Skeletal muscle satellite cell (primary cell): ENCODE results near the gene CELF2.

Source experiments
- H3K27me3 ChIP-seq: 2 replicates; pipeline ENCODE4 v1.7.0; 2013; ENCODE audit warnings: low read length; ENCODE audit not compliant: control insufficient read depth, insufficient read depth
- H3K36me3 ChIP-seq: 2 replicates; pipeline ENCODE4 v1.7.0; 2013; ENCODE audit warnings: mild to moderate bottlenecking, control low read depth, low read length; ENCODE audit not compliant: insufficient read depth
- H3K4me1 ChIP-seq: 2 replicates; pipeline ENCODE4 v1.7.0; 2013; ENCODE audit warnings: low read length; ENCODE audit not compliant: control insufficient read depth, insufficient read depth
- H3K4me2 ChIP-seq: 2 replicates; pipeline ENCODE4 v1.7.0; 2013; ENCODE audit warnings: mild to moderate bottlenecking, low read length
- H3K4me3 ChIP-seq: 2 replicates; pipeline ENCODE4 v1.7.0; 2013; ENCODE audit warnings: low read length
- H3K9ac ChIP-seq: 2 replicates; pipeline ENCODE4 v1.7.0; 2013; ENCODE audit warnings: mild to moderate bottlenecking, low read depth, low read length, moderate library complexity
- H3K9me3 ChIP-seq: replicated peaks from 2 replicates; pipeline ENCODE4 v1.7.0; 2013; ENCODE audit warnings: mild to moderate bottlenecking, control low read depth, low read length

CELF2 gene

DNA sequence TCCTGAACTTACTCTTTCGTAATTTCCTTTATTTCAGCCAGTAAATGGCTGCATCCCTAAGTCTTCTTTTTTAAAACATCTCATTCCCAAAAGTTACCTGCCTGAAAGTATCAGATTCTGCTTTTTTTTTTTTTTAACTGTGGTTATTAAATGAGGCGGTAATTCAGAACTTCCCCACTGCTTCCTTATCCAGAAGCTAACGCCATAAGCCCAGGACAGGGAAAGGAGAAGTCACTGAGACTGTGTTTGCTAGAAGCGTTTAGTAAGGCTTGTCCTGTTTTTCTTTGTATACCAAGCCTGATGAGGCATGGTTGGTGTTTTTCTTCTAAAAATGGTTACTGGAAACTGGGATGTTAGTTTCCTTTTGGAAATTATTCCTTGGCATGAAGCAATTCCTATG is 197.8 kb downstream of the CELF2 start:
- no peaks in the 10 kb centered on the region for H3K27me3 ChIP-seq
- no peaks in the 10 kb centered on the region for H3K9me3 ChIP-seq
- peaks cover 2% of the 10 kb centered on the region for H3K36me3 ChIP-seq
- H3K4me1 ChIP-seq: peaks cover 3% of the 10 kb centered on the region
- no peak overlapping the region for H3K4me3 ChIP-seq
- no peak overlapping the region for H3K4me2 ChIP-seq
- H3K9ac ChIP-seq: no peak overlapping the region

DNA sequence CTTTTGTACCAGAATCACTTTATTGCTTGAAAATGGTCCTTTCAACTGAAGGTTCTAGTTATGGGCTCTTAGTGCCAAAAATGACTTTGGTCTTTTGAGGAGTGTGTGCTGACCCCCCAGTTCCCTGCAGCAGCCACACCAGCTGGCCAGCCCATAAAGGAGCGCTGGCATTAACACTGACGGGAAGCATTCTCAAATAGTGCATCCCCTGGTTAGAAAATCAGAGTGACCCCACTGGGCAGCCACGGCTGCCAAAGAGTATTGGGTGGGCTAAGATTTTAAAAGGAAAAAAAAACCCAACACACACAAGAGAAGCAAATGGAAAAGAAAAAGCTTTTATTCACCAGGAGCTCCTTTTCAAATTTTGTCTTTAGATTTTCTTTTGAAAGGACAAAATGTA is 199.8 kb downstream of the CELF2 start:
- H3K4me3 ChIP-seq: no peak overlapping the region
- H3K9ac ChIP-seq: no peak overlapping the region
- H3K9me3 ChIP-seq: no peaks in the 10 kb centered on the region
- no peaks in the 10 kb centered on the region for H3K27me3 ChIP-seq
- H3K36me3 ChIP-seq: peaks cover 2% of the 10 kb centered on the region
- H3K4me2 ChIP-seq: no peak overlapping the region
- H3K4me1 ChIP-seq: no peaks in the 10 kb centered on the region

DNA sequence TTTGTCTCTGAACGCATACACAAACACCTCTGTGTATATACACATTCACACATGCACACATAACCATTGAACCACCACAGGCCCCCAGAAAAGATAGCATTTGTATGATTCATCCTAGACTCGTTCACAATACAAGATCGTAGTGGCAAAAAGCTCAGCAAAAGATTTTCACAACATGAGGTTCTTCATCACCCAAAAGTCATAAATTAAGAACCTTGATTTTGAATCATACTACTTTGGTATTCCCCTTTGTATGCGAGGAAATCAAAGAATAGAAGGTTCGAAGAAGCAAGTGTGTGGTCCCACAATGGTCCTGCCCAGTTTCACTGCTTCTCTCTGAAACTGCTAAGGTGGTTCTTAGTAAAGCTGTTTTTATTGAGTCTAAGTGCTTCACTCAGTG is 200.7 kb downstream of the CELF2 start:
- Histone ChIP-seq H3K4me3 (no peak overlapping the region), H3K4me2 (no peak overlapping the region), H3K27me3 (no peaks in the 10 kb centered on the region), H3K9ac (no peak overlapping the region), H3K4me1 (no peaks in the 10 kb centered on the region), H3K9me3 (no peaks in the 10 kb centered on the region), H3K36me3 (peaks cover 2% of the 10 kb centered on the region)

DNA sequence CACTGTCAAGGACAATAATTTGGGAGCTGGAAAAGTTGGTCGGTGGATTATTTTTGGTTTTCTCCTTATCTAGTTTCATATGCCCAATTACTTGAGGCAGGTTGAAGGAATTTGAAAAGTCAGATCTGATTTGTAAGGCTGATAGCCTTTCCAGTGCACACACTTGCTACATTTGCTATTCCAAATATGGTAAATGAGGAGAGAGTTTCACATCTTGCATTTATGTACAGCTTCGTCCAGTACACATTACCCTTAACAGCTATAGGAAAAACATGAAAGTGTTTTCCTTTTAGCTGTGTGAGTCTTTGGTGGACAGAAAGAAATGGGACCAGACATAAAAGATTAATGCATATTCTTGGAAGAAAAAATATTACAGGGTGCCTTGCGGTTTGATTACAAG is 201.8 kb downstream of the CELF2 start:
- Histone ChIP-seq H3K9ac (no peak overlapping the region), H3K4me1 (no peaks in the 10 kb centered on the region), H3K9me3 (no peaks in the 10 kb centered on the region), H3K27me3 (no peaks in the 10 kb centered on the region), H3K4me2 (no peak overlapping the region), H3K36me3 (peaks cover 2% of the 10 kb centered on the region), H3K4me3 (no peak overlapping the region)

DNA sequence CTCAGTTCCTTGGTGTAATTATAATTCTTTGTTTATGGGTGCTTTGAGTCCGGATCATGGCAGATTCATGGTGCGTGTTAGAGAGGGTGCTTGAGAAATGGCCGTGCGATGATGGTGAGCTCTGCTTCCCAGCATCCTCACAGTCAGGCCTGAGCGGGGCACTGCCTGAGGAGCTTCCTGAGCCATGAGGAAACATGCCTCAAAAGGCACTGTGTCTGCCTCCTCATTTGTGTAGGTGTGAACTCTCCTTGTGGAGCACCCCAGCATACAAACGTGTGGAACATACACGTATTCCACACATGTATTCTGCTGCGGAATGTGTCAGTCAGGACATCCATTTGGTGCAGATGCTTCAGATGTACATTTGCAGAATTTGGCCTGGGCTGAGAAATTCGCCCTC is 205.4 kb downstream of the CELF2 start:
- Histone ChIP-seq H3K36me3 (no peaks in the 10 kb centered on the region), H3K4me1 (no peaks in the 10 kb centered on the region), H3K4me3 (no peak overlapping the region), H3K9me3 (no peaks in the 10 kb centered on the region), H3K4me2 (no peak overlapping the region), H3K9ac (no peak overlapping the region), H3K27me3 (no peaks in the 10 kb centered on the region)

DNA sequence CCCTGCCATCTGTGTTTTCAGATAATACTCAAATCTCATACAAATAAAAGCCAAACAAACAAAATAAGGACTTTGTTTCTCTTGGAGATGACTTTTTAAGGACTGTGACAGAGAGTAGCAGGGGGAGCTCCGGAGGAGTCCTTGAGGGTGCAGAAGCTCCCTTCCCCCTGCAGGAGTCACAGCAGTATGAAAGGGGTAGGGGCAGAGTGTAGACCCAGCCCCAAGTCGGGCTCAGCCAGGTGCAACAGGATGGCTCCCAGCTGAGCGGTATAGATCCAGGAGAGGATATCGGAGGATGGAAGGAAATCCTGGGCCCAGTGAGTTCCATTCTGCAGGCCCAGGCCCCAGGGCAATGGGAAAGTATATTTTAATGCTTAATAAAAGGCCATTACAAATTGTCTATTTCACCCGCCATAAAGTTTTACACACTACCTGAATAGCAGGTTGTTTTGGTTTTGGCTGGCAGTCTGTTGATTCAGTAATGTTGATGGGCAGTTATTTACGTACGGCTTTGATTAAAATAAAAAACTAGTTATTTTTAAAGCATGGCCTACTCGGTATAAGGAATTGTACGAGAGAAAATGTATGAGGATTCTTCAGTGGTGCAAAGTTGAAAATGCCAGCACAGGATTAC is 206.0 kb downstream of the CELF2 start:
- H3K27me3 ChIP-seq: no peaks in the 10 kb centered on the region
- H3K36me3 ChIP-seq: no peaks in the 10 kb centered on the region
- no peak overlapping the region for H3K4me2 ChIP-seq
- no peaks in the 10 kb centered on the region for H3K9me3 ChIP-seq
- H3K9ac ChIP-seq: no peak overlapping the region
- no peaks in the 10 kb centered on the region for H3K4me1 ChIP-seq
- H3K4me3 ChIP-seq: no peak overlapping the region

DNA sequence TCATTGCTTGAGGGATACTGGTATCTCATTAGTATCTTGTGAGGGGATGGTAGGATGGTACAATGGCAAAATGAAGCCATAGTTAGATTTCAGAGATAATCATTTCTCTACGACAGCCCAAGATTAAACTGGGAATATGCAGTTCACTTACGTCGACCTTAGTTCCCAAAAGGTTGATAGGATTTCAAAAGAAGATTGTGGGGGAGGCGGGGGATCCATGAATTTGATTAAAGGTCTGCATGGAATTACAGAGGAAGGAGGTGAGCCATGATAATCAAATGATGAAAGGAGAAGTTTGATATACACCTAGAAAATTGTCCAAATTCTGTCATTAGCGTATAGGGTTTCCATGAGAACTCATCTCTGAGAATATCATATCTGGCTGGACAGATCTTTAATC is 206.6 kb downstream of the CELF2 start:
- no peaks in the 10 kb centered on the region for H3K36me3 ChIP-seq
- no peak overlapping the region for H3K4me2 ChIP-seq
- no peaks in the 10 kb centered on the region for H3K4me1 ChIP-seq
- H3K27me3 ChIP-seq: no peaks in the 10 kb centered on the region
- H3K4me3 ChIP-seq: no peak overlapping the region
- H3K9me3 ChIP-seq: no peaks in the 10 kb centered on the region
- no peak overlapping the region for H3K9ac ChIP-seq

DNA sequence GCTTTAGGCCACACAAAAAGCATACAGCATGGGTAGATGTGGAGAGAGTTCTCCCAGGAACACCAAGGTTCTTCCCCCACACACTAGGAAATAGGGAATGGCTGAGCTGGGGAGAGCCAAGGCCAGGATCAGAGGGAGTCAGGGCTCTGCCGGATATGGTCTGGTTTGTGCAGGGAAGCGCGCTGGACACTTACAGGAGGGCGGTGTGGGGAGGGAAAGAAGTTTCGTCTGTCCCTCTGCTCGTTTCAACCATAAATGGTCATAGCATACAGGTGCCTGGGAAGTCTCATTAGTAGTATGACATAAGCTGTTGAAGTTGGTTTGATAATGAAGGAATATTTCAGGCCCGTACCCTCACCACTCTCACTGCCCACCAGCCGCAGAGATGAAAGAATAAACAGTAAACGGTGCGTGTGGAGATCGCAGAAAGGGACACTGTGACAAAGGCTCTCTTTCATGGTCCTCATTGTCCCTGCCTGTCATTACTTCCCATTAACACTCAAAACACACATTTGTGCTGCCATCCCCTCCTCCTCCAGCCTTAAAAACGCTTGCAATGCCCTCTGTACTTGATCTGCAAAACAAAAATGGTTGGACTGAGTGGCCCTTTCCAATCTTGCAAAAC is 207.2 kb downstream of the CELF2 start:
- H3K4me2 ChIP-seq: no peak overlapping the region
- H3K9me3 ChIP-seq: no peaks in the 10 kb centered on the region
- H3K4me1 ChIP-seq: no peaks in the 10 kb centered on the region
- H3K36me3 ChIP-seq: no peaks in the 10 kb centered on the region
- no peak overlapping the region for H3K4me3 ChIP-seq
- no peak overlapping the region for H3K9ac ChIP-seq
- H3K27me3 ChIP-seq: no peaks in the 10 kb centered on the region

DNA sequence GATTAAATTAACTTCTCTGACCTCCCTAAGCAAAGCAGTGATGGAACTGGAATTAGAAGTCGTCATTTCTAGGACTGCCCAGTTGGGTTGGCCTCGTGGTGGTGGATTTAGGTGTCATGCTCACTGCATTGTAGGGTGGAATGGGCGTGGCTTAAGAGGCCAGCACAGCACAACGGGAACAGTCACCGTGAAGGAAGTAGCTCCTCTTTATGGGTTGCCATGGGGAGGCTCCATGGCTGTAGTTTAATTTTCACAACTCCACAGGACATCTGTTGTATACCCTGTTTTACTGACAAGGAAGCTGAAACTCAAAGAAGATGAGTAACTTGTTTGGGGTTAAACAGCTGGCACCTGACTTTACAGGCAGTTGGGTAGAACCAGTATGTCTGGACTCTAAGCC is 208.3 kb downstream of the CELF2 start:
- Histone ChIP-seq H3K36me3 (no peaks in the 10 kb centered on the region), H3K9me3 (no peaks in the 10 kb centered on the region), H3K9ac (no peak overlapping the region), H3K4me3 (no peak overlapping the region), H3K4me2 (no peak overlapping the region), H3K27me3 (no peaks in the 10 kb centered on the region), H3K4me1 (no peaks in the 10 kb centered on the region)

DNA sequence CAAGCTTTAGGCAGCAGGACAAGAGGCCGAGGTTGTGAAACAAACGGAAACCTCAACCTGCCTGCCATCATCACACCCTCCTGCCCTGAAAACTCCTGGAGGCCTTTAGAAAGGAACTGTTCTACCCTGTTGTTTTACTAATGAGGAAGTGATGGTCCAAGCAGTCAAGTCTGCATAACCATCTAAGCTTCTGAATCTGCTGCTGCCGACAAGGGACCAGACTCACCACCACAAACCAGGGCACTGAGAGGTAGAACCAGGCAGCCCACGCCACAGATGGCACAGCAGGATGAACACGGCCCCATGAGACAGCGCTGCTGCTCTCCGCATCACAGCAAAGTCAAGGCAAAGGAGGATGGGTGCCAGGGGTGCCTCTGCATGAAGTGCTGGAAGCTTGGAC is 209.4 kb downstream of the CELF2 start:
- H3K9me3 ChIP-seq: no peaks in the 10 kb centered on the region
- H3K4me3 ChIP-seq: no peak overlapping the region
- H3K9ac ChIP-seq: no peak overlapping the region
- H3K4me2 ChIP-seq: no peak overlapping the region
- no peaks in the 10 kb centered on the region for H3K4me1 ChIP-seq
- H3K36me3 ChIP-seq: no peaks in the 10 kb centered on the region
- H3K27me3 ChIP-seq: no peaks in the 10 kb centered on the region

DNA sequence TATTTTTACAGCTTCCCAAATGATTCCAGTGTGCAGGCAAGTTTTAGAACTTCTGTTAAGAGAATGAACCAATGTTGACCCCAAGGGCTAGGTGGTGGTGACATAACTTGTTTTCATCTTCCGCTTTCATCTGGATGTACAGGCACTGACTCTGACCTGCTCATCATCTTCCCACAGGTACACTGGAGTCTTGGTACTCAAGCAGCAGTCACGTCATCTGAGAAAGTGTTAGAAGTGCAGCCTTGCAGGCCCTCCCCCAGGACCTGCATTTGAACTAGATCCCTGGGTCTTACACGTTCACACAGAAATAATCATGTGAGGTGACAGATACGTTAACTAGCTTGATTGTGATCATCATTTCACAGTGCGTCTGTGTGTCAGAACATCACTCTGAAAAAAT is 212.2 kb downstream of the CELF2 start:
- no peaks in the 10 kb centered on the region for H3K36me3 ChIP-seq
- no peak overlapping the region for H3K4me2 ChIP-seq
- no peaks in the 10 kb centered on the region for H3K4me1 ChIP-seq
- no peaks in the 10 kb centered on the region for H3K9me3 ChIP-seq
- no peak overlapping the region for H3K9ac ChIP-seq
- no peak overlapping the region for H3K4me3 ChIP-seq
- H3K27me3 ChIP-seq: no peaks in the 10 kb centered on the region

DNA sequence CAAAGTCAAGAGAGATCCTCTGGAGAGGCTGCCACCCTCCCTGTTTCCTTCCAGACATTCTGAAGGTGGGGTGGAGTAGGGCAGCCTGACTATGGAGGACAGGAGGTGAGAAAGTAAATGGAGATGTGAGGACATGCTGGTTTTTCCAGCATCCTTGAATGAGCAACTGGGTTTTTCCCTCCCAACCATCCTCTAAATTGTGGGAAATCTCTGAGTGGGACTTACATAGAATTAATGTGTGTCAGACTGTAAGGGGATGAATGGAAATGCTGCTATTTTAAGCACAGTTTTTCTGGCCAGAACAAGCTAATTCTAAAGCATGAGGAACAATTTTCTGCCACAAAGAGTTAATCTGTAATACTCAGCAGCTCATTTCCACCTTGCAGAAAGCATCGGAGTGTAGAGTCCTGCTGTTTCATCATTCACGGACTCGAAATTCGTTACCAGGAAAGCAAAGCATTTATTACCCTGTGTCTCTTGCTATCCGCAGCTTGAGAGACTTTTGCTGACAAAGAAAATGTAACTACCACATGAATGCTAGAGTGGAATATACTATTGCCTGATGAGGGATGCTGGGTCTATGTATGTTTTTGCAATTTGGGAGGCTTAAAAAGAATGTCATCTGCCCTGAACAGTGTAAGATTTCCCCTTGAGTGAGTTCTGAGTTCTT is 213.0 kb downstream of the CELF2 start:
- no peaks in the 10 kb centered on the region for H3K9me3 ChIP-seq
- H3K4me1 ChIP-seq: no peaks in the 10 kb centered on the region
- H3K27me3 ChIP-seq: no peaks in the 10 kb centered on the region
- H3K4me2 ChIP-seq: no peak overlapping the region
- H3K4me3 ChIP-seq: no peak overlapping the region
- H3K9ac ChIP-seq: no peak overlapping the region
- H3K36me3 ChIP-seq: no peaks in the 10 kb centered on the region
